PC-9 (cell line): Measurements from ENCODE around the gene OBSCN. TPM values are rescaled to one million over a fixed set of nuclear protein-coding genes. Genes with fewer than 3 reads are reported as not detected.

Source experiments
- BruUV-seq: library from RNA; stranded (reverse); fragments of 400-500 nt; replicated peaks from 2 replicates; lab custom pipeline; 2021; lab: Mats Ljungman, UMichigan
- CTCF ChIA-PET: fragments of 300-600 bp; sonication (Branson Sonifier 250); formaldehyde crosslinking; loops from one replicate; lab custom pipeline; 2022; ENCODE audit warnings: antibody characterized with exemption; lab: Charles Lee
- POLR2A ChIA-PET: fragments of 300-600 bp; sonication (Branson Sonifier 250); formaldehyde crosslinking; loops from one replicate; lab custom pipeline; 2022; ENCODE audit warnings: antibody characterized with exemption; ENCODE audit not compliant: unreplicated experiment; lab: Charles Lee
- DNase-seq, 2 experiments: peaks; one replicate each; pipeline versions ENCODE4 v3.0.0 to v3.0.0-alpha.2; 2015 to 2022; ENCODE audit warnings: mixed read lengths in 1 of 2
- H2AFZ ChIP-seq: fragments of 200-600 bp; sonication (generic); 2 replicates; pipeline ENCODE4 v1.8.1; 2017; ENCODE audit warnings: antibody characterized with exemption
- H3F3A ChIP-seq: fragments of 200-600 bp; sonication (generic); 2 replicates; pipeline ENCODE4 v1.8.1; 2017; ENCODE audit warnings: antibody characterized with exemption, mild to moderate bottlenecking, low read depth; ENCODE audit not compliant: insufficient read depth
- H3K27ac ChIP-seq: fragments of 200-600 bp; sonication (generic); 2 replicates; pipeline ENCODE4 v1.6.1; 2016; ENCODE audit warnings: mixed run types
- H3K27me3 ChIP-seq: fragments of 200-600 bp; sonication (generic); 2 replicates; pipeline ENCODE4 v1.6.1; 2016; ENCODE audit warnings: low read depth, mixed run types; ENCODE audit not compliant: insufficient read depth
- H3K36me3 ChIP-seq: fragments of 200-600 bp; sonication (generic); 2 replicates; pipeline ENCODE4 v1.6.1; 2016; ENCODE audit warnings: low read depth, mixed run types
- H3K4me1 ChIP-seq: fragments of 200-600 bp; sonication (generic); replicated peaks from 2 replicates; pipeline ENCODE4 v1.6.1; 2016; ENCODE audit warnings: mixed run types; ENCODE audit not compliant: insufficient read depth
- H3K4me2 ChIP-seq: fragments of 200-600 bp; sonication (generic); 2 replicates; pipeline ENCODE4 v1.6.1; 2017; ENCODE audit warnings: mixed run types
- H3K4me3 ChIP-seq: fragments of 200-600 bp; sonication (generic); 2 replicates; pipeline ENCODE4 v1.6.1; 2016; ENCODE audit warnings: mixed run types
- H3K79me2 ChIP-seq: fragments of 200-600 bp; sonication (generic); 2 replicates; pipeline ENCODE4 v1.6.1; 2017; ENCODE audit warnings: low read depth, mixed run types
- H3K9me2 ChIP-seq: fragments of 200-600 bp; sonication (generic); 2 replicates; pipeline ENCODE4 v1.8.1; 2017; ENCODE audit warnings: mild to moderate bottlenecking; ENCODE audit not compliant: insufficient read depth
- H3K9me3 ChIP-seq: fragments of 200-600 bp; sonication (generic); 2 replicates; pipeline ENCODE4 v1.8.1; 2016; ENCODE audit warnings: low read depth; ENCODE audit not compliant: insufficient read depth
- H4K20me1 ChIP-seq: fragments of 200-600 bp; sonication (generic); 2 replicates; pipeline ENCODE4 v1.8.1; 2017; ENCODE audit not compliant: insufficient read depth
- EZH2 ChIP-seq: fragments of 200-600 bp; sonication (generic); IDR thresholded peaks from 2 replicates; pipeline ENCODE4 v1.8.0; 2017; ENCODE audit warnings: antibody characterized with exemption, low read depth
- intact Hi-C: fragments of 100-400 bp; cut with micrococcal nuclease; formaldehyde crosslinking; loops from one replicate; pipeline ENCODE4 v1.10.0; 2022; ENCODE audit not compliant: unreplicated experiment
- total RNA-seq: library from RNA; stranded (reverse); gene quantifications from 2 replicates; pipeline ENCODE4 v1.2.3, GENCODE V29; 2021
- TF ChIP-seq, protein P1 (sequence below): fragments of 200-600 bp; sonication (generic); conservative IDR thresholded peaks from 2 replicates; pipeline ENCODE4 v1.6.1; 2017; ENCODE audit warnings: mixed run types, antibody characterized with exemption, mild to moderate bottlenecking, moderate library complexity

The OBSCN gene
- total RNA-seq, 1 experiment from 2014 or later: 62.9 TPM

DNA sequence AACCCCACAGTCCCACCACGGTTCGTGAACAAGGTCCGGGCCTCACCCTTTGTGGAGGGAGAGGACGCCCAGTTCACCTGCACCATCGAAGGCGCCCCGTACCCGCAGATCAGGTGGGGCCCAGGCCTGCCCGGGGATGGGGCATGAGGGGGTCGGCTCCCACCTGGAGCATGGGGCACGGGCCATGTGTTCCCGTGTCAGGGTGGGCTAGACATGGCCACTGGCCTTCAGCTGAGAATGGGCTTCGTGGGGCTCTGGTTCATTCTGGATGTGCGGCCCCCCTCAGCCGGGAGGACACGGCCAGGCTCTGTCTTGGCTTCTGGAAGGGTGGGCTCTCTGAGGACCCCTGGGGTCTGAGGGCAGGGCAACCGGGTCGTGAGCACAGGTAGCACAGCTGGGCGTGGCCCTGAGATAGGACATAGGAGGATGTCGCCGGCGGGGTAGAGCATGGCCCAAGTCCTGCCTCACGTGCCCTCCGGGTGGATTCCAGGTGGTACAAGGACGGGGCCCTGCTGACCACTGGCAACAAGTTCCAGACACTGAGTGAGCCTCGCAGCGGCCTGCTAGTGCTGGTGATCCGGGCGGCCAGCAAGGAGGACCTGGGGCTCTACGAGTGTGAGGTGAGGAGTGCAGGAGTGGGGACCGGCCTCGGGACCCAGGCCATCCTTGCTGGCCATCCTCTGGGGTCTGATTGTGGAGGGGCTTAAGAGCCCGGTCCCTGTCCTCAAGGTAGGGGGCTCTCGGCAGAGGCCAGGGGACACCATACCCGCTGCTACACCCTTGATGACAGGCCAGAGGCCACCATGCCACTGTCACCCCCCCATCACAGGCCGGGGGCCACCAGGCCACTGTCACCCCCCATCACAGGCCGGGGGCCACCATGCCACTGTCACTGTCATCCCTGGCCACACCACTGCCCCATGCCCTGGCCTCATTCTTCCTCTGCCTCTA, 143.3 kb downstream of the OBSCN start:
- H3K79me2 ChIP-seq: no peaks in the 10 kb centered on the region
- no peaks in the 10 kb centered on the region for H3K27me3 ChIP-seq
- H3K4me1 ChIP-seq: no peaks in the 10 kb centered on the region
- no TSS peak for BruUV-seq
- H3K27ac ChIP-seq: no peak overlapping the region
- no peaks in the 10 kb centered on the region for H4K20me1 ChIP-seq
- no peak overlapping the region for H3K4me2 ChIP-seq
- H3K36me3 ChIP-seq: no peaks in the 10 kb centered on the region
- no peaks in the 10 kb centered on the region for H3K9me3 ChIP-seq
- ChIA-PET CTCF (no interaction called here), POLR2A (no interaction called here)
- H2AFZ ChIP-seq: no peak overlapping the region
- H3K9me2 ChIP-seq: no peaks in the 10 kb centered on the region
- no peak overlapping the region for H3K4me3 ChIP-seq
- DNase-seq: no peak
- TF ChIP-seq, protein P1, sequence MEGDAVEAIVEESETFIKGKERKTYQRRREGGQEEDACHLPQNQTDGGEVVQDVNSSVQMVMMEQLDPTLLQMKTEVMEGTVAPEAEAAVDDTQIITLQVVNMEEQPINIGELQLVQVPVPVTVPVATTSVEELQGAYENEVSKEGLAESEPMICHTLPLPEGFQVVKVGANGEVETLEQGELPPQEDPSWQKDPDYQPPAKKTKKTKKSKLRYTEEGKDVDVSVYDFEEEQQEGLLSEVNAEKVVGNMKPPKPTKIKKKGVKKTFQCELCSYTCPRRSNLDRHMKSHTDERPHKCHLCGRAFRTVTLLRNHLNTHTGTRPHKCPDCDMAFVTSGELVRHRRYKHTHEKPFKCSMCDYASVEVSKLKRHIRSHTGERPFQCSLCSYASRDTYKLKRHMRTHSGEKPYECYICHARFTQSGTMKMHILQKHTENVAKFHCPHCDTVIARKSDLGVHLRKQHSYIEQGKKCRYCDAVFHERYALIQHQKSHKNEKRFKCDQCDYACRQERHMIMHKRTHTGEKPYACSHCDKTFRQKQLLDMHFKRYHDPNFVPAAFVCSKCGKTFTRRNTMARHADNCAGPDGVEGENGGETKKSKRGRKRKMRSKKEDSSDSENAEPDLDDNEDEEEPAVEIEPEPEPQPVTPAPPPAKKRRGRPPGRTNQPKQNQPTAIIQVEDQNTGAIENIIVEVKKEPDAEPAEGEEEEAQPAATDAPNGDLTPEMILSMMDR: no peak
- no peak for TF ChIP-seq EZH2
- intact Hi-C loops: no loop called here
- no peaks in the 10 kb centered on the region for H3F3A ChIP-seq

DNA sequence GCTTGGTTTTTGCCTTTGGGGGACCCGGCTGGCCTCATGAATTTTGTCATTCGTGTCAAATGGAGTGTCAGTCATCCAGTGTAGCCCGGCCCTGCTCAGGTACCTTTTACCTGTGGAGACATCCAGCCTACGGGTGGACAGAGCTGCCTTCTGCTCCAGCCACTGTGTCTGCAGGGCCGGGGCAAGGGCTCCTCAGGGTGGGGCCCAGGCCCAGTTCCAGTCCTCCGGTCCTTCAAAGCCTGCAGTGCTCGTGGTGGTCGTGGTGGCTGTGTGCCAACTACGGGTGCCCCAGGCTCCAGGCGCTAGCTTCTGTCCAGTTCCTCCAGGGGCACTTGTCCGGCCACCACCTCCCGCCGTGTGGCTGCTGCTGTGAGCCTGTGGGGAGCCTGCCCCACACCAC, 144.0 kb downstream of the OBSCN start:
- TF ChIP-seq, protein P1: no peak
- TF ChIP-seq EZH2: no peak
- BruUV-seq: no TSS peak
- H3K27me3 ChIP-seq: no peaks in the 10 kb centered on the region
- H3F3A ChIP-seq: no peaks in the 10 kb centered on the region
- no peaks in the 10 kb centered on the region for H3K79me2 ChIP-seq
- H3K4me1 ChIP-seq: no peaks in the 10 kb centered on the region
- POLR2A ChIA-PET: no interaction called here
- H3K4me2 ChIP-seq: no peak overlapping the region
- CTCF ChIA-PET: no interaction called here
- intact Hi-C loops: no loop called here
- no peaks in the 10 kb centered on the region for H3K9me3 ChIP-seq
- H3K36me3 ChIP-seq: no peaks in the 10 kb centered on the region
- no peaks in the 10 kb centered on the region for H4K20me1 ChIP-seq
- DNase-seq: no peak
- no peak overlapping the region for H2AFZ ChIP-seq
- no peak overlapping the region for H3K27ac ChIP-seq
- H3K9me2 ChIP-seq: no peaks in the 10 kb centered on the region
- H3K4me3 ChIP-seq: no peak overlapping the region

DNA sequence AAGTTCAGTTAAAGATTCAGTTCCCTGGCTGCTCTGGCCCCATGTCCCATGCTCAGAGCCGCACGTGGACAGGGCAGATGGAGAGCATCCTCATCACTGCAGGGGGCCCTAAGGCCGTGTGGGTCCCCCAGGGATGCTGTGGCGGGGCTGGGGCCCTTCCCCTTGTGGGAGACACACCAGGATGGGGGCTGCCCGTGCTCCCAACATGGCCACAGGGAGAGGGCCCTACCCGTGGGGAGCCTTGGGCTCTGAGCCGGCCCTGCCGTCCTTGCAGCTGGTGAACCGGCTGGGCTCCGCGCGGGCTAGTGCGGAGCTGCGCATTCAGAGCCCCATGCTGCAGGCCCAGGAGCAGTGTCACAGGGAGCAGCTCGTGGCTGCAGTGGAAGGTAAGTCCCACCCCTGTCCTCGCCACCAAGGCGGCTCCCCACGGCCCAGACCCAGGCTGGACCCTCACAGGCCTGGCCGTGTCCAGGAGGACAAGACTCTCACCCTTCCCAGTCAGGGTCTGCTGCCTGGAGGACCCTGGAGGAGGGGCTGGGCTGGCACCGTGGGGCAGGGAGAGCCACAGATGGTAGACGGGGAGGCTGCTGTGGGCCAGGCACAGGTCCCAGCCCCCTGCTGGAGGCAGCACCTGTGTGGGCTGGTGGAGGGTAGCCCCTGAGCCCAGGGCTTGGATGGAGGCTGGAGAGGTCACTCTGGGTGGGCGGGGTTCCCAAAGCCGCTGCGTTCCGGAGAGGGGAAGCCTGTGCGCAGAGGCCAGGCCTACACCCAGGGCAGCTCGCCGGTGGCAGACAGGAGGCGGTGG, 145.0 kb downstream of the OBSCN start:
- Histone ChIP-seq H3K9me2 (no peaks in the 10 kb centered on the region), H3K4me3 (no peak overlapping the region), H3F3A (no peaks in the 10 kb centered on the region), H3K27ac (no peak overlapping the region), H3K4me1 (no peaks in the 10 kb centered on the region), H3K4me2 (no peak overlapping the region), H3K79me2 (no peaks in the 10 kb centered on the region), H3K27me3 (no peaks in the 10 kb centered on the region), H3K36me3 (no peaks in the 10 kb centered on the region), H3K9me3 (no peaks in the 10 kb centered on the region), H2AFZ (no peak overlapping the region), H4K20me1 (no peaks in the 10 kb centered on the region)
- TF ChIP-seq, protein P1: no peak
- TF ChIP-seq EZH2: no peak
- intact Hi-C loops: no loop called here
- DNase-seq: no peak
- POLR2A ChIA-PET: no interaction called here
- no TSS peak for BruUV-seq
- CTCF ChIA-PET: no interaction called here
